Right lung (tissue), 5 donors: Measurements from ENCODE around the gene SLC38A4. TPM values are rescaled to one million over a fixed set of nuclear protein-coding genes. Genes with fewer than 3 reads are reported as not detected.
A peak's percentile ranks its signal among the peaks of the same experiment; 100 is the strongest.

Experiments used
- DNase-seq, 2 donors: peaks; one replicate each; pipeline ENCODE4 v3.0.0-alpha.2; 2013
- polyA plus RNA-seq, 5 donors: library from polyadenylated mRNA; unstranded; fragments of 120-200 nt; gene quantifications; one replicate each; pipeline versions ENCODE4 v1.2.1 to v1.2.3, GENCODE V29; 2013; ENCODE audit warnings: inconsistent platforms in 1 of 5, low replicate concordance in 1 of 5; ENCODE audit not compliant: insufficient read length in 5 of 5, insufficient read depth in 1 of 5

The SLC38A4 gene
- polyA plus RNA-seq, 5 donors = 4.2 to 7.2 (median 6.4) TPM

- no peak for DNase-seq
These were observed 7.2 kb downstream of the SLC38A4 start for GRCh38 chr12:46818642-46819041.

GRCh38 chr12:46815809-46816208, 10.0 kb downstream of the SLC38A4 start:
- DNase-seq = peak; percentile 36 to 38

- DNase-seq = no peak
These were observed 11.7 kb downstream of the SLC38A4 start for GRCh38 chr12:46814143-46814542.

- DNase-seq = no peak
These were observed 14.6 kb downstream of the SLC38A4 start for GRCh38 chr12:46811185-46811584.

GRCh38 chr12:46808955-46809697, 16.7 kb downstream of the SLC38A4 start:
- DNase-seq = no peak

DNA sequence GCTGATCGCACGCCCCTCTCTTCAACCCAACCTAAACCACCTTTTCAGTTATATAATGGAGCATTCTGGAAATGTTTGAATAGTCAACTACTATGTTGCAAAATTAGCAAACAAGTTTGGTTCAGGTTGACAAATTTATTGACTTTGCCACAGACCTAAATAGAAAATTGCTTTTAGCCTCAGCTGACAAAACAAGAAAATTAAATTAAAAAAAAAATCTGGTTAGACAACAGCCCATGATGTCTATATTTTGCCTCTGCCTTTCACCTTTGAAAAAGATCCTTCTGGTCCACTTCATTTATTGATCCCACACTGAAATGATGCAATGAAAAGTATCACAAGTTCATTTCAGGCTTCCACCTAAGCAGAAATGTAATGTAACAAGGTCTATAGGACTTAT, 17.5 kb downstream of the SLC38A4 start:
- no peak for DNase-seq

- no peak for DNase-seq
These were observed 21.7 kb downstream of the SLC38A4 start for GRCh38 chr12:46804054-46804453.

DNA sequence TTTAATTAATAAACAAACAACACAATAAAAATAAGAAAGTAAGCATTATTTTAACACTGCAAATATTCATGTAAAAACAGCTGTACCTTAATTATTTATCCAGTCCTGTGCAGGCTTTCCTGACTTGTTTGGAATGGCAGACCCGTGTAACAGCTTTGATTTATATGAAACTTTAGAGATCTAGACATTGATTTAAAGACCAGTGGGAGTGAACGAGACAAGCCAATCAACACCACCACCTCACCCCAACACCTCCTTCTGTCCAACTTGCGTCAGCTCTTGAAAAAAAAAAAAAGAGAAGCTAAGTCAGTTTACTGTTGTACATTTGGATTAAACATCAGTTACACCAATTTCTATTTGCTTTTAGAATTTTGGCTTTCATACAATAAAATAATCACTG, 22.3 kb downstream of the SLC38A4 start:
- no peak for DNase-seq

GRCh38 chr12:46801293-46801692, 24.5 kb downstream of the SLC38A4 start:
- no peak for DNase-seq

GRCh38 chr12:46800160-46800559, 25.6 kb downstream of the SLC38A4 start:
- no peak for DNase-seq

GRCh38 chr12:46798648-46799047, 27.1 kb downstream of the SLC38A4 start:
- DNase-seq = no peak

DNA sequence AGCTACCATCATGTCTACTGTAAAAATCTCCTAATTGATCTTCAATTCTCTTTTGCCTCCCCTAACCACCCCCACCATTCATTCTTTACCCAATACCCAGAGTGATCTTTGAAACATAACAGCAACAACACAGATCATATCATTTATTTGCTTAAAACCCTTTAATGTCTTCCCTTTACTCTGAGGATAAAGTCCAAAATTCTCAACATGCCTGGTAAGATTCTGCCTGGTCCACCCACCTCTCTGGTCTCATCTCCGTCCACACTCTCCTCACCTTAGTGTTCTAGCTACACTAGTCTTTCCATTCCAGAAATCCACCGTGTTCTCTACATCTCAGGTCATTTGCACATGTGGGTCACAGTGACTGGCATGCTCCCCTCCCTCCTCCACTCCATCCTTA, 27.7 kb downstream of the SLC38A4 start:
- no peak for DNase-seq

- no peak for DNase-seq
These were observed 29.8 kb downstream of the SLC38A4 start for GRCh38 chr12:46795988-46796387.

DNA sequence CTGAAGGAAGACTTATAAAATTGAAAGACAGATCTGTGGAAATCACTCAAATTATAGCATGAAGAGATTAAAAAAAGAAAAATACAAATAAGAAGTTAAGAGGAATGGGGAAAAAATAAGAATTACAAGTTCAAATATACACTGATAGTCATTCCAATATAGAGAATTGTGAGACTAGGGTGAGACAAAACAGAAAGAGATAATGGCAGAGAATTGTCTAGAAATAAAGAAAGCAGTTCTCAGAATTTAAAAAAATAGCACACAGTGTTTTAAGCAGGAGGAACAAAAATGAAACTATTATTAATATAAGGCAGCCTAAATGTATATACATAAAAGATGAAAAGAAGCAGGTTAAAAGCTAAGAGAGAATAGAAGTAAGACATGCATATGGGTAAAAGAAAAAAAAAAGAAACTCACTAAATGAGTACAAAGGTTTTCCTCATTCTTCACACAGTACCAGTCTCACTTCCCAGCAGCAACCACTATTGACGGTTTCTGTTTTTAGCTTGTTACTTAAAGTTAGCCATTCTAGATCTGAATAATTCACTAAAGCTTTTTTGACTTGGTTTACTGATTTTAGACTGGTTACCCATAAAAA, 31.1 kb downstream of the SLC38A4 start:
- DNase-seq = no peak

- no peak for DNase-seq
These were observed 32.9 kb downstream of the SLC38A4 start for GRCh38 chr12:46792925-46793324.

- no peak for DNase-seq
These were observed 35.7 kb downstream of the SLC38A4 start for GRCh38 chr12:46790066-46790465.

DNA sequence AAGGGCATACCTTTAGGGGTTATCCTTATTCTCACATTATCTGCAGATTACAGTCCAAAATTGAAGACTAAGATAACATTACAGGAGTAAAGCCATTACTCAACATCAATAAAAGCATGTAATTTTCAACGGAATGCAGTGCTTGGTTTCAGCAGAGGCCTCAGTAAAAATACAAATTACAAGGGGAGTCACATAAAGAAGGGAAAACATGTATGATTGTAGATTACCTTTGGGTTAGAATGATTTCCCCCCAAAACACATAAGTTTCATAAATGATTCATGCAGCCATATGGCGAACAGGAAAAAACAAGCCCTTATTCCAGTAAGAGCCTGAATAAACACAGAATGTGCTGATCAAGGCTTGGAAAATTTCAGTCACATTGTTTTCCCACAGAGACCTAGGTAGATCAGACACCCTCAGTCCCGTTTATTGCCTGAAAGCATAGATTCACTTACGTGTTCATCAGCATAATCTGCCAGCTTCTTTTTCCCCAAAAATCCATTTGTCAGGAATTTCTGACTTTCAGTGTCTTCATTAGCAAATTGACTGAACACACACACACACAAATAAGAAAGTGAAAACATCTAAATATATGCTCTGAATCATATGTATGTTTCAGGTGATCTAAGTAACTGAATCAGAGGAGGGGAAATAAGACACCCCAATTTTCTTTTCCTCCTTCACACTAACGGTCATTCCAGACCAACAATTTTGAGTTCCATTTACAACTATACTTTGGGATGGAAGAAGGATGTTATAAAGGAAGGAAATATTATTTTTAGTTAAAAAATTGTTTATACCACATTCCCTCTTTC, 37.5 kb downstream of the SLC38A4 start:
- no peak for DNase-seq

DNA sequence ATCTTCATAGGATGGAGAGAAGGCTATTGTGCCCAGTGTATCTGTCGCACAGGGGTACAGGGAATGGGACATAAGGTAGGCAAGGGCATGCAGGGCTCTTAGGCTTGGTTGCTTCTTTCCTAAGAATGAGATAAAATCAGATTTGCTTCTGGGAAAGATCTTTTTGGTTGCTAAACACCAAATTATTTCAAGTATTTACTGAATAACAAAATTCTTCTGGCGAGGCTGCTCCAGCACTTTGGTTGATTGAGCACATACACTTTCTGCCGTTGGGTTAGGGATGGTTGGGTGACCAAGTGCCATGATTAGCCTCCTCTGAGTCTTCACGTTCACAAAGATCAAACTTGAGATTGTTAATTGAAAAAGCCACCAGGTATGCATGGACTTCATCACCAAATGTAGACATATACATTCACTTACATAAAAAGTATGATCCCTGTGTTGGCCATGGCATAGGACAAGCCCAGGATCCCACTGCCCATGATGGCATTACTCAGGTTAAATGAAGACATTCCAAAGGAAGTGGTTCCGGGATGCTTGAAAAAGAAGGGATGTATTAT, 38.2 kb downstream of the SLC38A4 start:
- no peak for DNase-seq

DNA sequence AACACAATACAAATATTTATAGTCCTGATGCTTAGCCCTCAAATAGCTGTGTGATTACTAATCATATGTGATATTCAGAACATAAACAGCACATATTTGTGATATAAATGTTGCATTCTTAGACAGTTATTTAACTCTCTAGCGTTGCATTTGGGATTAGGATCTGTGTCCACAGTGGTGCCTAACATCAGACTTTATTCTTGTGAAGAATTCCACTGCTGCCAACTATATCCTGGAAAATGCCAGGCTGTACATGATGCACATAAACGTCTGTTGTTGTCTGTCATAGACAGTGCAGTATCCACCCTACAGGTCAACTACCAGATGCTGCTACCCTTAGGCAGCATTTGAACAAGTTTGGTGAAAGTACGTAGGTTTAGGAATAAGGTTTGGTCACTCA, 39.0 kb downstream of the SLC38A4 start:
- no peak for DNase-seq

DNA sequence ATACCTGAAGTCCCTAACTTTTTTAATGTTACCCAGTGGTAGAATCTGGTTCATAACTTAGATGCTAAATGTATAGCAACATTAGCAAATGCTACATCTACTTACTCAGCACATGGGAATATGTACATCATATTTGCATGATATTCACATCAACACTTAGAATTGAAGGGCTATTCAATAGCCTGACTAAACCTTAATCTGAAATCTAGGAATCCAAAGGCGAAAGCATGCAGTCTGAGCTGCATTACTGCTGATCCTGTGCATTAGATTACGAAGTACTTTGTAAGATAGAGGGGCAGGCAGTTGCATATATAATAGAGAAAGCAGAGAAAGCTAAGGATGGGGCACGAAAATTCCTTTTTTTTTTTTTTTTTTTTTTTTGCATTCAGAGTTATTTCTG, 40.4 kb downstream of the SLC38A4 start:
- DNase-seq = no peak

- DNase-seq = no peak
These were observed 41.9 kb downstream of the SLC38A4 start for GRCh38 chr12:46783871-46784270.

GRCh38 chr12:46779879-46780278, 45.9 kb downstream of the SLC38A4 start:
- DNase-seq = no peak

GRCh38 chr12:46779063-46779462, 46.7 kb downstream of the SLC38A4 start:
- DNase-seq = no peak
